SK-N-MC (cell line): ENCODE data around the gene DOCK4.
"Not testable (repeated sequence)": the region's sequence is repeated elsewhere in the genome, so short reads cannot be mapped to it uniquely, and the experiment has no call there.

Experiments
- DNase-seq: peaks from one replicate; pipeline ENCODE4 v3.0.0-alpha.2; 2011; ENCODE audit warnings: low read depth, low spot score
- H3K27ac ChIP-seq: fragments of 200-600 bp; sonication (generic); 2 replicates; pipeline ENCODE4 v1.5.1; 2016; ENCODE audit warnings: mixed run types
- H3K36me3 ChIP-seq: fragments of 200-600 bp; sonication (generic); 2 replicates; pipeline ENCODE4 v1.6.1; 2017; ENCODE audit warnings: antibody characterized with exemption, low read length, mixed read lengths; ENCODE audit not compliant: insufficient read depth
- H3K4me3 ChIP-seq: fragments of 200-600 bp; sonication (generic); 2 replicates; pipeline ENCODE4 v1.5.1; 2016
- H3K9ac ChIP-seq: fragments of 200-600 bp; sonication (generic); 2 replicates; pipeline ENCODE4 v1.8.0; 2017; ENCODE audit warnings: mixed run types, mixed read lengths; ENCODE audit not compliant: insufficient read length
- H3K9me3 ChIP-seq: fragments of 200-600 bp; sonication (generic); 2 replicates; pipeline ENCODE4 v1.6.1; 2017; ENCODE audit warnings: low read depth, mild to moderate bottlenecking, antibody characterized with exemption, low read length, moderate library complexity, mixed read lengths
- EZH2 ChIP-seq: fragments of 200-600 bp; sonication (generic); IDR thresholded peaks from one replicate; pipeline ENCODE4 v1.6.1; 2017; ENCODE audit warnings: antibody characterized with exemption
- FOXP2 ChIP-seq: optimal IDR thresholded peaks from 2 replicates; pipeline ENCODE3; 2011; ENCODE audit warnings: mild to moderate bottlenecking, moderate library complexity; ENCODE audit not compliant: insufficient read depth; ENCODE audit errors: extremely low read length, control extremely low read depth
- POLR2AphosphoS5 ChIP-seq: IDR thresholded peaks from 2 replicates; pipeline ENCODE4 v1.6.1; 2012; ENCODE audit warnings: mild to moderate bottlenecking, low read depth, low read length, borderline replicate concordance

DOCK4 gene

GRCh38 chr7:111933609-111934008 lies 272.6 kb downstream of the DOCK4 start:
- H3K9ac ChIP-seq: no peak overlapping the region
- no peaks in the 10 kb centered on the region for H3K9me3 ChIP-seq
- H3K36me3 ChIP-seq: no peaks in the 10 kb centered on the region
- H3K27ac ChIP-seq: no peak overlapping the region
- no peak overlapping the region for H3K4me3 ChIP-seq
- no peak for DNase-seq
- TF ChIP-seq POLR2AphosphoS5 (no peak), EZH2 (no peak), FOXP2 (no peak)

DNA sequence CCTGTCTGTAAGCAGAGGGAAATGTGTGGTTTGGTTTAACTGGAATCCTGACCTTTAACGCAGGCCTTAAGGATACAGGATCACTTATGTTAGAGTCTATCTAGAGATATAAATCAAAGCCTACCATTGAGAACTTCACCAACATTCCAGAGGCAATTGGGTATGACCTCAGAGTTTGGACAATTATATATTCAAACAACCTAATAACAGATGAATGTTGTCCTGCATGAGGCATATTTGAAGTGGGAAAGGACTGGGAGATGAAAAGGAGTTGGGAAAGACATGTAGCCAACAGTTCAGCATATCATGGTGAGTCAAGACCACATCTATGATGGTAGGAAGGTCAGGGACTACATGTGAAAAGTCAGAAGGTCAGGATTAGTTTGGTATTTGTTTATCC lies 274.2 kb downstream of the DOCK4 start:
- H3K36me3 ChIP-seq: no peaks in the 10 kb centered on the region
- H3K9ac ChIP-seq: no peak overlapping the region
- no peak overlapping the region for H3K27ac ChIP-seq
- no peak for TF ChIP-seq EZH2
- DNase-seq: no peak
- no peaks in the 10 kb centered on the region for H3K9me3 ChIP-seq
- no peak overlapping the region for H3K4me3 ChIP-seq

DNA sequence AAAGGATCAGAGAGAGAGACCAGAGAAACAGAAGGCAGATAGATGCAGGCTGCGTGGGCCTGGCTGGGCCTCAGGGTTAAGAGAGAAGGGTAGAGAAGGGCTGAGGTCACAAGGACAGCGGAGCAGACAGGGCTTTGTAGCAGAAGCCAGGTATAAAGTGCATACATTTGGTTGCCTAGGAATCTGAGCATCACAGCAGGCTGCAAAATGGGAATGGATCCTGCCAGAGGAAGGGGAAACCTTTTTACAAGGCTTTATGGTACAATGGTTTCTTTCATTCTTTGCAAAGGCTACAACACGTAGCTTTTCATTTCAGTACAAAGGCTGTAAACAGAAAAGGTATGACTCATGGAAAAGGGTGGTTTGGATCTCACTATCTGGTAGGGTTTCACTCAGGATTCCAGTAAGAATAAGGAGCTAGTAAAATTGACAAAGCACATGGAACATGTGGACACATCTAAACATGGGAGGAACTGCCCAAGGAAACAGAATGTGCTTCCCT lies 275.1 kb downstream of the DOCK4 start:
- H3K9ac ChIP-seq: no peak overlapping the region
- H3K36me3 ChIP-seq: no peaks in the 10 kb centered on the region
- TF ChIP-seq FOXP2 (no peak), POLR2AphosphoS5 (no peak), EZH2 (no peak)
- no peak overlapping the region for H3K4me3 ChIP-seq
- DNase-seq: no peak
- H3K27ac ChIP-seq: no peak overlapping the region
- no peaks in the 10 kb centered on the region for H3K9me3 ChIP-seq

GRCh38 chr7:111929264-111929663 lies 276.9 kb downstream of the DOCK4 start:
- TF ChIP-seq EZH2 (no peak), POLR2AphosphoS5 (no peak), FOXP2 (no peak)
- no peaks in the 10 kb centered on the region for H3K9me3 ChIP-seq
- no peak for DNase-seq
- H3K9ac ChIP-seq: no peak overlapping the region
- H3K36me3 ChIP-seq: no peaks in the 10 kb centered on the region
- no peak overlapping the region for H3K27ac ChIP-seq
- no peak overlapping the region for H3K4me3 ChIP-seq

GRCh38 chr7:111927353-111928019 lies 278.7 kb downstream of the DOCK4 start:
- no peak overlapping the region for H3K4me3 ChIP-seq
- no peak for DNase-seq
- TF ChIP-seq POLR2AphosphoS5 (no peak), FOXP2 (no peak), EZH2 (no peak)
- H3K9ac ChIP-seq: no peak overlapping the region
- no peaks in the 10 kb centered on the region for H3K9me3 ChIP-seq
- no peaks in the 10 kb centered on the region for H3K36me3 ChIP-seq
- no peak overlapping the region for H3K27ac ChIP-seq

- TF ChIP-seq POLR2AphosphoS5 (no peak), FOXP2 (no peak), EZH2 (no peak)
- DNase-seq: no peak
- Histone ChIP-seq H3K36me3 (no peaks in the 10 kb centered on the region), H3K4me3 (no peak overlapping the region), H3K9ac (no peak overlapping the region), H3K27ac (no peak overlapping the region), H3K9me3 (no peaks in the 10 kb centered on the region)
These were observed 285.9 kb downstream of the DOCK4 start for GRCh38 chr7:111920329-111920728.

GRCh38 chr7:111919631-111920179 lies 286.5 kb downstream of the DOCK4 start:
- Histone ChIP-seq H3K9ac (no peak overlapping the region), H3K27ac (no peak overlapping the region), H3K36me3 (no peaks in the 10 kb centered on the region), H3K4me3 (no peak overlapping the region), H3K9me3 (no peaks in the 10 kb centered on the region)
- no peak for DNase-seq
- TF ChIP-seq FOXP2: no peak
- TF ChIP-seq POLR2AphosphoS5: no peak
- no peak for TF ChIP-seq EZH2

DNA sequence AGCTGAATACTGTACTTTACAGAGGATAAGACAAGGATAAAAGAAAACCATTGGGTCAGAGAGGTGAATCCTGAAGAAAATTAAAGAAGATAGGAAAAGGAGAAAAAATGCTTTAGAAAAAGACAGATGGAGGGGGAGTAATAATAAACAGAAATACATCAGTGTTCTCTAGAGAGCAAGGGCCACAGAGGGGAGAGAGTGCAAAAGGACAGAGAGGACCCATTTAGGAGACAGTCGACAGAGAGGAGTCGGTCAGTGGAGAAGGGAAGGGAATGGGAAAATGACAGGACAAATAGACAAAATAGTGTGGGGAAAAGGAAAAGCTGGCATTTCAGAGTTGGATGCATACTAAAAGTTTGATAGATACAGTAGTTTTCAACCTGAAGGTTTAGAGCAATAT lies 287.0 kb downstream of the DOCK4 start:
- no peak overlapping the region for H3K4me3 ChIP-seq
- H3K36me3 ChIP-seq: no peaks in the 10 kb centered on the region
- no peak overlapping the region for H3K9ac ChIP-seq
- no peak for TF ChIP-seq EZH2
- TF ChIP-seq FOXP2: no peak
- TF ChIP-seq POLR2AphosphoS5: no peak
- DNase-seq: no peak
- H3K27ac ChIP-seq: no peak overlapping the region
- H3K9me3 ChIP-seq: no peaks in the 10 kb centered on the region

DNA sequence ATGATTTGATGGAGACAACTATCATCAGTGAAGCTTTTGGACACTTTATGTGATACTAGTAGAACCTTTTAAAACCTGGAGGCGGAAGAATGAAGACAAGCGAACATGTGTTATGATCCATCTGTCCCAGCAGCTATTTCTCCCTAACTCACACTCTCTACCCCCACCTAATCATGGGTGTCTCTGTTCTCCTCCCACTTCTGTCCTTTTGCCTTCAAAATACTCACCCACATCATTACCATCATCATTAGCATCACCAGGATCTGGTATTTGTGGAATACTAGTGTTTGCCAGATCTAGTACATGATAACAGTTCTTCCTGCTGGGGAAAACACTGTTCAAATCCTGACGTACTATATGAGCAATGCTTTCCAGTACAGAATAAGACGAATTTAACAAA lies 287.7 kb downstream of the DOCK4 start:
- Histone ChIP-seq H3K9ac (no peak overlapping the region), H3K27ac (no peak overlapping the region), H3K9me3 (no peaks in the 10 kb centered on the region), H3K4me3 (no peak overlapping the region), H3K36me3 (no peaks in the 10 kb centered on the region)
- no peak for DNase-seq
- TF ChIP-seq FOXP2 (no peak), POLR2AphosphoS5 (no peak), EZH2 (no peak)

DNA sequence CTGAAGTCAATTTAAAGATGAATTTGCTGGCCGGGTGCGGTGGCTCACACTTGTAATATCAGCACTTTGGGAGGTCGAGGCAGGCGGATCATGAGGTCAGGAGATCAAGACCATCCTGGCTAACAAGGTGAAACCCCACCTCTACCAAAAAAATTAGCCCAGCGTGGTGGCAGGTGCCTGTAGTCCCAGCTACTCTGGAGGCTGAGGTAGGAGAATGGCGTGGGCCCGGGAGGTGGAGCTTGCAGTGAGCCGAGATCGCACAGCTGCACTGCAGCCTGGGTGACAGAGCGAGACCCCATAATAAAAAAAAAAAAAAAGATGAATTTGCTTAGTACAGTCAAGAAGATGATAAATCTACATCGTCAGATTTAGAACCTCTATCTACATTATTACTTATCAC lies 288.8 kb downstream of the DOCK4 start:
- H3K27ac ChIP-seq, H3K9me3 ChIP-seq, DNase-seq, H3K4me3 ChIP-seq, H3K9ac ChIP-seq, H3K36me3 ChIP-seq: not testable (repeated sequence)
